Pancreas (tissue), 10 donors: ENCODE data around the gene PARM1. TPM values are rescaled to one million over a fixed set of nuclear protein-coding genes. Genes with fewer than 3 reads are reported as not detected.

Experiments
- ATAC-seq, 4 donors: fragments of 200-7000 bp; cut with Tn5 transposase; one replicate each; pipeline versions ENCODE4 v1.8.0 to v1.9.1; 2020; ENCODE audit warnings: mild to moderate bottlenecking in 4 of 4, moderate library complexity in 4 of 4
- DNase-seq, 6 donors: peaks; one replicate each; pipeline ENCODE4 v3.0.0-alpha.2; 2020
- FAIRE-seq: peaks from 2 replicates; lab custom pipeline; 2012; peaks lifted over from hg19 to GRCh38; lab: Jason Lieb, UNC
- H3K27ac ChIP-seq, 4 donors: fragments of 200-600 bp; sonication (generic); 1 replicate in 3 of 4; 2 replicates in 1 of 4; pipeline versions ENCODE4 v1.5.0 to v1.8.0; 2020
- H3K27me3 ChIP-seq, 4 donors: fragments of 200-600 bp; one replicate each; pipeline ENCODE4 v1.8.0; 2021
- H3K36me3 ChIP-seq, 3 donors: fragments of 200-600 bp; sonication (generic) in 1 of 3; one replicate each; pipeline versions ENCODE4 v1.5.0 to v1.8.0; 2020 to 2021
- H3K4me1 ChIP-seq, 3 donors: fragments of 200-600 bp; one replicate each; pipeline ENCODE4 v1.8.0; 2021
- H3K4me3 ChIP-seq, 4 donors: fragments of 200-600 bp; sonication (generic) in 2 of 4; one replicate each; pipeline versions ENCODE4 v1.5.0 to v1.8.0; 2020 to 2021
- H3K9me3 ChIP-seq, 4 donors: fragments of 200-600 bp; one replicate each; pipeline ENCODE4 v1.8.0; 2021
- CTCF ChIP-seq, 4 donors: fragments of 200-600 bp; sonication (generic) in 3 of 4; IDR thresholded peaks; one replicate each; pipeline versions ENCODE4 v1.5.0 to v1.8.0; 2021; ENCODE audit warnings: antibody characterized with exemption in 4 of 4
- WGBS, 2 donors: extraction: QIAGEN DNeasy Blood & Tissue Kit; methylation state at CpG; one replicate each; pipeline ENCODE4 v1.1.7; 2013; 5-methylcytosine and 5-hydroxymethylcytosine counted together
- intact Hi-C, 3 donors: fragments of 100-400 bp; cut with DNase I; formaldehyde crosslinking; loops; one replicate each; pipeline versions ENCODE4 v1.11.1 to v1.14.2; 2022
- polyA plus RNA-seq, 2 donors: library from polyadenylated mRNA; stranded (reverse); fragments of 200-250 nt; gene quantifications; one replicate each; pipeline ENCODE4 v1.2.3, GENCODE V29; 2013
- total RNA-seq, 6 donors: library from RNA; stranded (reverse); fragmentation: NEBNext Ultra II Directional in 4 of 6; extraction: Animal tissue kit (Norgen Biotek cat#: 25700) in 4 of 6; gene quantifications; one replicate each; pipeline versions ENCODE4 v1.2.1 to v1.2.4, GENCODE V29; 2021 to 2023
- donor health status: healthy with polysubstance abuse.
- donor health status: DM: no; HTN: no; CAD: no; lungs with moderate emphysema.
- donor health status: DM: no; HTN: no; CAD: no.
- donor health status: control.
- donor health status: control.
- donor health status: Bipolar disorder and iron deficiency.
- donor health status: DM: yes; HTN: yes; CAD: no.
- donor health status: DM: no; HTN: no; CAD: no.
- donor health status: DM: no; HTN: no; CAD: no.
- donor health status: DM: yes; HTN: yes; CAD: no.

The PARM1 gene
- total and polyA plus RNA-seq, 8 donors, result 8.3 to 29.7 (median 24.5) TPM

- FAIRE-seq (no peak), DNase-seq (no peak), ATAC-seq (peak in 3 of 4 donors; percentile 12 to 45 (median 36))
- TF ChIP-seq CTCF (IDR thresholded peaks at IDR 0.05), result no peak
- intact Hi-C loops, result no loop called here
- H3K4me1 ChIP-seq, result peaks cover 3 to 11% (median 6%) of the 10 kb centered on the region in 3 donors
- no peaks in the 10 kb centered on the region for H3K36me3 ChIP-seq
- peak overlapping the region in 1 of 4 donors; percentile 46 for H3K27ac ChIP-seq
- H3K9me3 ChIP-seq, result no peaks in the 10 kb centered on the region
- no peak overlapping the region for H3K4me3 ChIP-seq
- 46 to 53% methylated on average over 3 of the region's 3 CpGs for WGBS, 2 donors
- H3K27me3 ChIP-seq, result no peaks in the 10 kb centered on the region
These were observed 34.4 kb downstream of the PARM1 start for GRCh38 chr4:74967324-74967723.

- no peak for ATAC-seq
- WGBS, 2 donors, result 83 to 88% methylated on average over 2 of the region's 2 CpGs
- no peak for FAIRE-seq
- Histone ChIP-seq H3K27me3 (no peaks in the 10 kb centered on the region), H3K4me3 (no peak overlapping the region), H3K36me3 (no peaks in the 10 kb centered on the region), H3K27ac (no peak overlapping the region), H3K4me1 (peaks cover 3 to 11% (median 6%) of the 10 kb centered on the region in 3 donors), H3K9me3 (no peaks in the 10 kb centered on the region)
- no peak for DNase-seq
- TF ChIP-seq CTCF (IDR thresholded peaks at IDR 0.05), result no peak
- intact Hi-C loops, result no loop called here
These were observed 35.7 kb downstream of the PARM1 start for GRCh38 chr4:74968456-74969164.

GRCh38 chr4:74969507-74970474, 36.9 kb downstream of the PARM1 start:
- H3K4me3 ChIP-seq, result no peak overlapping the region
- WGBS, 2 donors, result 56 to 58% methylated on average over 9 of the region's 9 CpGs
- H3K27ac ChIP-seq, result peak overlapping the region in 2 of 4 donors; percentile 19 to 28
- no peak for FAIRE-seq
- intact Hi-C loops, result no loop called here
- no peaks in the 10 kb centered on the region for H3K9me3 ChIP-seq
- peak in 4 of 6 donors; percentile 14 to 47 (median 31) for DNase-seq
- peak; percentile 82 to 94 (median 90) for ATAC-seq
- peaks cover 3 to 11% (median 6%) of the 10 kb centered on the region in 3 donors for H3K4me1 ChIP-seq
- no peak for TF ChIP-seq CTCF (IDR thresholded peaks at IDR 0.05)
- H3K36me3 ChIP-seq, result no peaks in the 10 kb centered on the region
- no peaks in the 10 kb centered on the region for H3K27me3 ChIP-seq

- ATAC-seq (no peak), FAIRE-seq (no peak), DNase-seq (no peak)
- Histone ChIP-seq H3K27me3 (no peaks in the 10 kb centered on the region), H3K27ac (peak overlapping the region in 2 of 4 donors; percentile 19 to 28), H3K36me3 (no peaks in the 10 kb centered on the region), H3K4me1 (peaks cover 3 to 11% (median 6%) of the 10 kb centered on the region in 3 donors), H3K9me3 (no peaks in the 10 kb centered on the region), H3K4me3 (no peak overlapping the region)
- intact Hi-C loops, result no loop called here
- TF ChIP-seq CTCF (IDR thresholded peaks at IDR 0.05), result no peak
- WGBS, 2 donors, result 41 to 50% methylated on average over 1 of the region's 1 CpG
These were observed 37.7 kb downstream of the PARM1 start for GRCh38 chr4:74970577-74970976.
